HEK293 (cell line): ENCODE results near the gene LRP1.

Experiments used
- CTCF ChIA-PET: fragments of 350-600 bp; formaldehyde crosslinking; extraction: SDS; loops from one replicate; lab custom pipeline; 2021; ENCODE audit warnings: antibody characterized with exemption; lab: Yijun Ruan, JAX
- POLR2A ChIA-PET: fragments of 300-600 bp; formaldehyde crosslinking; extraction: SDS; loops from one replicate; lab custom pipeline; 2020; ENCODE audit warnings: antibody characterized with exemption, inconsistent platforms; lab: Yijun Ruan, JAX
- H3K27ac ChIP-seq: fragments of 200-500 bp; sonication (Bioruptor generic); 2 replicates; pipeline ENCODE4 v1.5.1; 2014; ENCODE audit warnings: low read depth, low read length, control low read depth, inconsistent platforms; ENCODE audit errors: extremely low read depth
- H3K36me3 ChIP-seq, 2 experiments: fragments of 200-500 bp in 1 of 2; sonication (Bioruptor generic) in 1 of 2; 1 replicate in 1 of 2; 2 replicates in 1 of 2; pipeline ENCODE4 v1.5.1; 2014 to 2017; ENCODE audit warnings: inconsistent platforms in 2 of 2, low read length in 2 of 2; ENCODE audit not compliant: control insufficient read depth in 2 of 2, insufficient read depth in 1 of 2
- H3K4me1 ChIP-seq: fragments of 200-500 bp; sonication (Bioruptor generic); 2 replicates; pipeline ENCODE4 v1.5.1; 2014; ENCODE audit warnings: mild to moderate bottlenecking, low read length, inconsistent platforms; ENCODE audit not compliant: control insufficient read depth, insufficient read depth
- H3K4me3 ChIP-seq: 2 replicates; pipeline ENCODE4 v1.5.1; 2011; ENCODE audit warnings: low read depth, mild to moderate bottlenecking, control low read depth, low read length, moderate library complexity
- H3K9me3 ChIP-seq: fragments of 200-500 bp; sonication (Bioruptor generic); 2 replicates; pipeline ENCODE4 v1.5.1; 2014; ENCODE audit warnings: low read depth, low read length, inconsistent platforms; ENCODE audit not compliant: control insufficient read depth, insufficient read depth
- GLIS1 ChIP-seq: fragments of 450-650 bp; formaldehyde crosslinking; IDR thresholded peaks from 2 replicates; pipeline ENCODE4 v1.5.1; 2016; ENCODE audit warnings: missing biosample characterization, missing genetic modification characterization
- GLIS2 ChIP-seq: fragments of 450-650 bp; formaldehyde crosslinking; IDR thresholded peaks from 2 replicates; pipeline ENCODE4 v1.5.1; 2016; ENCODE audit warnings: missing biosample characterization, missing genetic modification characterization
- KLF1 ChIP-seq: fragments of 450-650 bp; formaldehyde crosslinking; IDR thresholded peaks from 2 replicates; pipeline ENCODE4 v1.5.1; 2016; ENCODE audit warnings: missing biosample characterization, missing genetic modification characterization
- KLF17 ChIP-seq: fragments of 450-650 bp; formaldehyde crosslinking; IDR thresholded peaks from 2 replicates; pipeline ENCODE4 v1.5.1; 2016; ENCODE audit warnings: missing biosample characterization, missing genetic modification characterization
- SCRT1 ChIP-seq: fragments of 450-650 bp; formaldehyde crosslinking; IDR thresholded peaks from 2 replicates; pipeline ENCODE4 v1.5.1; 2016; ENCODE audit warnings: missing biosample characterization, missing genetic modification characterization, borderline replicate concordance
- ZBTB8A ChIP-seq: fragments of 450-650 bp; formaldehyde crosslinking; IDR thresholded peaks from 2 replicates; pipeline ENCODE4 v1.5.1; 2016; ENCODE audit warnings: missing biosample characterization, missing genetic modification characterization
- ZIC2 ChIP-seq: fragments of 450-650 bp; formaldehyde crosslinking; IDR thresholded peaks from 2 replicates; pipeline ENCODE4 v1.5.1; 2016; ENCODE audit warnings: missing biosample characterization, missing genetic modification characterization
- ZNF174 ChIP-seq: fragments of 450-650 bp; formaldehyde crosslinking; IDR thresholded peaks from 2 replicates; pipeline ENCODE4 v1.5.0; 2017; ENCODE audit warnings: missing biosample characterization, mild to moderate bottlenecking, missing genetic modification characterization
- ZNF350 ChIP-seq: fragments of 450-650 bp; formaldehyde crosslinking; IDR thresholded peaks from 2 replicates; pipeline ENCODE4 v1.5.0; 2017; ENCODE audit warnings: missing biosample characterization, mild to moderate bottlenecking, missing genetic modification characterization
- ZNF585B ChIP-seq: fragments of 450-650 bp; formaldehyde crosslinking; IDR thresholded peaks from 2 replicates; pipeline ENCODE4 v1.5.1; 2016; ENCODE audit warnings: missing biosample characterization, missing genetic modification characterization
- ZNF629 ChIP-seq: fragments of 450-650 bp; formaldehyde crosslinking; IDR thresholded peaks from 2 replicates; pipeline ENCODE4 v1.5.1; 2017; ENCODE audit warnings: missing biosample characterization, missing genetic modification characterization
- ZNF664 ChIP-seq: fragments of 450-650 bp; formaldehyde crosslinking; IDR thresholded peaks from 2 replicates; pipeline ENCODE4 v1.5.1; 2016; ENCODE audit warnings: missing biosample characterization, missing genetic modification characterization
- ZNF701 ChIP-seq: fragments of 450-650 bp; formaldehyde crosslinking; IDR thresholded peaks from 2 replicates; pipeline ENCODE4 v1.5.1; 2016; ENCODE audit warnings: missing biosample characterization, missing genetic modification characterization
- ZNF707 ChIP-seq: fragments of 450-650 bp; formaldehyde crosslinking; IDR thresholded peaks from 2 replicates; pipeline ENCODE4 v1.5.1; 2016; ENCODE audit warnings: missing biosample characterization, missing genetic modification characterization

LRP1 gene

GRCh38 chr12:57164454-57164853 lies 36.2 kb downstream of the LRP1 start:
- POLR2A ChIA-PET = no interaction called here
- CTCF ChIA-PET = interaction anchor here (0.8 kb wide), 1 partner anchor 12 kb away, joined by 3 read pairs; no protein-coding TSS in a partner anchor
- no peak overlapping the region for H3K27ac ChIP-seq
- no peak for TF ChIP-seq ZNF585B (tag by site-specific recombination)
- no peaks in the 10 kb centered on the region for H3K4me1 ChIP-seq
- peaks cover 4 to 94% of the 10 kb centered on the region in 2 experiments; a peak in 2 of 3 replicates for H3K36me3 ChIP-seq
- H3K4me3 ChIP-seq = no peak overlapping the region
- no peaks in the 10 kb centered on the region for H3K9me3 ChIP-seq

GRCh38 chr12:57164966-57165625 lies 36.8 kb downstream of the LRP1 start:
- CTCF ChIA-PET = interaction anchor here (0.8 kb wide), 1 partner anchor 11 kb away, joined by 3 read pairs; no protein-coding TSS in a partner anchor
- peaks cover 4 to 94% of the 10 kb centered on the region in 2 experiments; a peak in 2 of 3 replicates for H3K36me3 ChIP-seq
- no peaks in the 10 kb centered on the region for H3K9me3 ChIP-seq
- TF ChIP-seq ZIC2 (tag by site-specific recombination) (peak; percentile 32; the same call in 1 of the 2 replicates), GLIS1 (0 out of 2 replicates have a peak, but pooled peaks have one; percentile 10), ZNF174 (tag by site-specific recombination) (no peak)
- TF ChIP-seq, all 188 proteins: peak for 2
- Histone ChIP-seq H3K4me1 (no peaks in the 10 kb centered on the region), H3K27ac (no peak overlapping the region), H3K4me3 (no peak overlapping the region)
- POLR2A ChIA-PET = no interaction called here

- H3K27ac ChIP-seq = no peak overlapping the region
- H3K9me3 ChIP-seq = no peaks in the 10 kb centered on the region
- peaks cover 4 to 91% of the 10 kb centered on the region in 2 experiments; a peak in 2 of 3 replicates for H3K36me3 ChIP-seq
- POLR2A ChIA-PET = no interaction called here
- TF ChIP-seq ZBTB8A (no peak), ZNF707 (tag by site-specific recombination) (no peak), SCRT1 (tag by site-specific recombination) (no peak), GLIS2 (tag by site-specific recombination) (no peak), ZNF701 (no peak), KLF1 (tag by site-specific recombination) (0 out of 2 replicates have a peak, but pooled peaks have one; percentile 26), ZNF629 (tag by site-specific recombination) (no peak), ZNF664 (tag by site-specific recombination) (no peak)
- CTCF ChIA-PET = interaction anchor here (0.8 to 1.8 kb wide), 3 partner anchors 9 to 42 kb away, joined by 3 to 7 read pairs (median 4); no protein-coding TSS in a partner anchor
- H3K4me3 ChIP-seq = no peak overlapping the region
- H3K4me1 ChIP-seq = no peaks in the 10 kb centered on the region
Measured at GRCh38 chr12:57165741-57166140, 37.5 kb downstream of the LRP1 start.

- CTCF ChIA-PET = interaction anchor here (1.3 to 10.6 kb wide), 3 partner anchors 9 to 43 kb away, joined by 3 to 120 read pairs (median 7); no protein-coding TSS in a partner anchor
- Histone ChIP-seq H3K4me3 (no peak overlapping the region), H3K4me1 (no peaks in the 10 kb centered on the region), H3K27ac (no peak overlapping the region), H3K36me3 (peaks cover 4 to 85% of the 10 kb centered on the region in 2 experiments; a peak in 2 of 3 replicates), H3K9me3 (no peaks in the 10 kb centered on the region)
- POLR2A ChIA-PET = no interaction called here
- TF ChIP-seq KLF17 (tag by site-specific recombination) (peak; percentile 50; the same call in 1 of the 2 replicates), ZNF350 (no peak)
- TF ChIP-seq, all 188 proteins: peak for 1
Measured at GRCh38 chr12:57166971-57167371, 38.7 kb downstream of the LRP1 start.
